Panc1 (cell line): ENCODE results near the gene DHODH. TPM values are rescaled to one million over a fixed set of nuclear protein-coding genes. Genes with fewer than 3 reads are reported as not detected.

Experiments used
- ATAC-seq: fragments of 200-7000 bp; cut with Tn5 transposase; 2 replicates; pipeline ENCODE4 v1.9.1; 2020; ENCODE audit warnings: mild to moderate bottlenecking, moderate library complexity
- BruUV-seq: library from RNA; stranded (reverse); fragments of 400-500 nt; replicated peaks from 2 replicates; lab custom pipeline; 2021; lab: Mats Ljungman, UMichigan
- CTCF ChIA-PET: fragments of 300-600 bp; sonication (Branson Sonifier 250); formaldehyde crosslinking; loops from one replicate; lab custom pipeline; 2022; ENCODE audit warnings: antibody characterized with exemption; lab: Charles Lee
- POLR2A ChIA-PET: fragments of 300-600 bp; sonication (Branson Sonifier 250); formaldehyde crosslinking; loops from one replicate; lab custom pipeline; 2022; ENCODE audit warnings: antibody characterized with exemption; lab: Charles Lee
- DNase-seq: peaks from one replicate; pipeline ENCODE4 v3.0.0-alpha.2; 2010; ENCODE audit warnings: low read depth, low spot score
- H3K27ac ChIP-seq: 2 replicates; pipeline ENCODE4 v1.5.1; 2011; ENCODE audit warnings: mild to moderate bottlenecking, low read length, inconsistent platforms
- H3K27me3 ChIP-seq: fragments of 200-500 bp; sonication (Bioruptor generic); 2 replicates; pipeline ENCODE4 v1.6.0; 2014; ENCODE audit warnings: low read length, inconsistent platforms; ENCODE audit not compliant: control insufficient read depth, insufficient read depth
- H3K36me3 ChIP-seq: fragments of 200-500 bp; sonication (Bioruptor generic); 2 replicates; pipeline ENCODE4 v1.5.1; 2014; ENCODE audit warnings: inconsistent platforms, mild to moderate bottlenecking, low read length, moderate library complexity; ENCODE audit not compliant: control insufficient read depth, insufficient read depth
- H3K4me1 ChIP-seq: 2 replicates; pipeline ENCODE4 v1.5.1; 2011; ENCODE audit warnings: inconsistent platforms, mild to moderate bottlenecking, low read length, moderate library complexity; ENCODE audit not compliant: control insufficient read depth, insufficient read depth
- H3K4me3 ChIP-seq, 2 experiments: 2 replicates each; pipeline ENCODE4 v1.5.1; 2011 to 2012; ENCODE audit warnings: low read depth in 2 of 2, low read length in 2 of 2, mild to moderate bottlenecking in 2 of 2, inconsistent platforms in 1 of 2, moderate library complexity in 1 of 2
- H3K9me3 ChIP-seq: fragments of 200-500 bp; sonication (Bioruptor generic); 2 replicates; pipeline ENCODE4 v1.5.1; 2014; ENCODE audit warnings: low read depth, mild to moderate bottlenecking, inconsistent platforms, low read length, moderate library complexity; ENCODE audit not compliant: control insufficient read depth, insufficient read depth
- POLR2AphosphoS5 ChIP-seq: IDR thresholded peaks from 2 replicates; pipeline ENCODE4 v1.6.1; 2012; ENCODE audit warnings: mild to moderate bottlenecking, low read depth, low read length, moderate library complexity
- REST ChIP-seq, 2 experiments: IDR thresholded peaks; 2 replicates each; pipeline ENCODE4 v1.6.1; 2011 to 2012; ENCODE audit warnings: low read depth in 2 of 2, control low read depth in 1 of 2, low read length in 1 of 2, mild to moderate bottlenecking in 1 of 2, moderate library complexity in 1 of 2; ENCODE audit not compliant: insufficient read depth in 1 of 2
- SIN3A ChIP-seq: IDR thresholded peaks from 2 replicates; pipeline ENCODE4 v1.6.1; 2012; ENCODE audit warnings: low read depth, mild to moderate bottlenecking, low read length, moderate library complexity, borderline replicate concordance; ENCODE audit not compliant: insufficient read depth
- TCF7L2 ChIP-seq: IDR thresholded peaks from 2 replicates; pipeline ENCODE4 v1.6.1; 2011; ENCODE audit warnings: mild to moderate bottlenecking, low read depth, low read length, inconsistent platforms
- in situ Hi-C: cut with HindIII; loops from 2 replicates; pipeline ENCODE4 v1.10.0; 2016; ENCODE audit warnings: low sequenced_read_pairs, low pct_unique_long_range_greater_than_20kb
- intact Hi-C: fragments of 100-400 bp; cut with micrococcal nuclease; formaldehyde crosslinking; loops from one replicate; pipeline ENCODE4 v1.10.0; 2022; ENCODE audit not compliant: unreplicated experiment
- total RNA-seq: library from RNA; stranded (reverse); gene quantifications from one replicate; pipeline ENCODE4 v1.2.1, GENCODE V29; 2021; ENCODE audit not compliant: unreplicated experiment
- TF ChIP-seq, protein P1 (sequence below): fragments of 450-650 bp; IDR thresholded peaks from 2 replicates; pipeline ENCODE4 v1.5.1; 2017; ENCODE audit warnings: mild to moderate bottlenecking

DHODH gene
- total RNA-seq, 1 experiment from 2014 or later: 8.9 TPM

- TF ChIP-seq TCF7L2: no peak
- TF ChIP-seq, protein P1, sequence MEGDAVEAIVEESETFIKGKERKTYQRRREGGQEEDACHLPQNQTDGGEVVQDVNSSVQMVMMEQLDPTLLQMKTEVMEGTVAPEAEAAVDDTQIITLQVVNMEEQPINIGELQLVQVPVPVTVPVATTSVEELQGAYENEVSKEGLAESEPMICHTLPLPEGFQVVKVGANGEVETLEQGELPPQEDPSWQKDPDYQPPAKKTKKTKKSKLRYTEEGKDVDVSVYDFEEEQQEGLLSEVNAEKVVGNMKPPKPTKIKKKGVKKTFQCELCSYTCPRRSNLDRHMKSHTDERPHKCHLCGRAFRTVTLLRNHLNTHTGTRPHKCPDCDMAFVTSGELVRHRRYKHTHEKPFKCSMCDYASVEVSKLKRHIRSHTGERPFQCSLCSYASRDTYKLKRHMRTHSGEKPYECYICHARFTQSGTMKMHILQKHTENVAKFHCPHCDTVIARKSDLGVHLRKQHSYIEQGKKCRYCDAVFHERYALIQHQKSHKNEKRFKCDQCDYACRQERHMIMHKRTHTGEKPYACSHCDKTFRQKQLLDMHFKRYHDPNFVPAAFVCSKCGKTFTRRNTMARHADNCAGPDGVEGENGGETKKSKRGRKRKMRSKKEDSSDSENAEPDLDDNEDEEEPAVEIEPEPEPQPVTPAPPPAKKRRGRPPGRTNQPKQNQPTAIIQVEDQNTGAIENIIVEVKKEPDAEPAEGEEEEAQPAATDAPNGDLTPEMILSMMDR: no peak
- no peak for TF ChIP-seq POLR2AphosphoS5
- no peak for TF ChIP-seq SIN3A
- TF ChIP-seq REST (IDR thresholded peaks at IDR 0.05; ENCODE audit: insufficient read depth in 1 of 2, low read depth in 2 of 2, low read length in 1 of 2): no peak
- no peaks in the 10 kb centered on the region for H3K9me3 ChIP-seq
- H3K27ac ChIP-seq: no peak overlapping the region
- no TSS peak for BruUV-seq
- no peaks in the 10 kb centered on the region for H3K27me3 ChIP-seq
- in situ Hi-C loops (no loop called here), intact Hi-C loops (no loop called here)
- H3K4me3 ChIP-seq: no peak overlapping the region
- H3K4me1 ChIP-seq: no peaks in the 10 kb centered on the region
- ChIA-PET CTCF (no interaction called here), POLR2A (no interaction called here)
- DNase-seq (no peak), ATAC-seq (no peak)
- H3K36me3 ChIP-seq: no peaks in the 10 kb centered on the region
Measured at GRCh38 chr16:71985262-71985974, 23.1 kb upstream of the DHODH start.

DNA sequence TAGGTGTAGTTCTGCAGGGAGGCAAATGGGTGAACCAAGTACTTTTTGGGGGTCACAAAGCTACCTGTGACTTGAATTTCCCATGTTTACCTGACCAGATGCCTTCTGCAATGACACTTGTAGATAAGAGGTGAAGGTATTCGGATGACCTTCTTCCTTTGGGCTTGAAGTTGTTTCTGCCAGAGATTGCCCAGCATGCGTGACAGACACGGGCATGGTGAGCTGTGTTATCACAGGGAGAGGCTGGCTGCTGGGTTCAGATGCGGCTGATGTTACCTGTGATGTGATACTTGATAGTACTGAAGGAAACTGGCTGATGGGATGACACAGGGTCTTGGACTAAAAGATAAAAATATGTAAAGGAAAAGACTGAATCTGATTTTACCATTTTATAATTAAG, 22.4 kb upstream of the DHODH start:
- intact Hi-C loops: no loop called here
- Histone ChIP-seq H3K4me3 (no peak overlapping the region), H3K4me1 (no peaks in the 10 kb centered on the region), H3K27me3 (no peaks in the 10 kb centered on the region), H3K9me3 (no peaks in the 10 kb centered on the region), H3K27ac (no peak overlapping the region), H3K36me3 (no peaks in the 10 kb centered on the region)
- in situ Hi-C loops: no loop called here
- ATAC-seq (no peak), DNase-seq (no peak)
- ChIA-PET CTCF (no interaction called here), POLR2A (no interaction called here)
- no TSS peak for BruUV-seq
- TF ChIP-seq, protein P1: no peak
- TF ChIP-seq TCF7L2: no peak
- no peak for TF ChIP-seq SIN3A
- TF ChIP-seq POLR2AphosphoS5: no peak
- TF ChIP-seq REST (IDR thresholded peaks at IDR 0.05; ENCODE audit: insufficient read depth in 1 of 2, low read depth in 2 of 2, low read length in 1 of 2): no peak
